Body of pancreas (tissue), 2 donors: ENCODE data around the gene ESPNL. TPM values are rescaled to one million over a fixed set of nuclear protein-coding genes. Genes with fewer than 3 reads are reported as not detected.

Source experiments
- total RNA-seq, 2 donors: library from RNA; depleted of rRNA; stranded (reverse); fragments of >200 nt; gene quantifications; one replicate each; pipeline ENCODE4 v1.1.0, GENCODE V29; 2016

The ESPNL gene
- total RNA-seq, 2 donors from 2014 or later = not detected

Other genes with a start within 250 kb of the ESPNL start
- 10 to 100 TPM; 74.2 to 85.4 TPM for gene RAMP1, start 240.7 kb upstream of the ESPNL start, total RNA-seq
- gene UBE2F, start 133.3 kb upstream of the ESPNL start, total RNA-seq = 10 to 100 TPM; 67.7 to 69.9 TPM
- 10 to 100 TPM; 18.5 to 32.4 TPM for gene SCLY, start 39.3 kb upstream of the ESPNL start, total RNA-seq
- gene KLHL30, start 38.3 kb downstream of the ESPNL start, total RNA-seq = under 1 TPM; 0.26 to 0.66 TPM
- gene ERFE, start 58.6 kb downstream of the ESPNL start, total RNA-seq = under 1 TPM in 1 of 2 donors, not detected in 1; 0.66 TPM
- gene ILKAP, start 103.4 kb downstream of the ESPNL start, total RNA-seq = 10 to 100 TPM; 22.8 to 44.8 TPM
- 10 to 100 TPM; 15.5 to 29.3 TPM for gene HES6, start 139.7 kb downstream of the ESPNL start, total RNA-seq
- 10 to 100 TPM; 10.9 to 21.8 TPM for gene PER2, start 188.3 kb downstream of the ESPNL start, total RNA-seq
- gene TRAF3IP1, start 220.2 kb downstream of the ESPNL start, total RNA-seq = 10 to 100 TPM in 1 of 2 donors, 1 to 10 TPM in 1; 5.4 to 10.9 TPM